ENCODE results near the gene GMPR2.

GMPR2 gene

DNA sequence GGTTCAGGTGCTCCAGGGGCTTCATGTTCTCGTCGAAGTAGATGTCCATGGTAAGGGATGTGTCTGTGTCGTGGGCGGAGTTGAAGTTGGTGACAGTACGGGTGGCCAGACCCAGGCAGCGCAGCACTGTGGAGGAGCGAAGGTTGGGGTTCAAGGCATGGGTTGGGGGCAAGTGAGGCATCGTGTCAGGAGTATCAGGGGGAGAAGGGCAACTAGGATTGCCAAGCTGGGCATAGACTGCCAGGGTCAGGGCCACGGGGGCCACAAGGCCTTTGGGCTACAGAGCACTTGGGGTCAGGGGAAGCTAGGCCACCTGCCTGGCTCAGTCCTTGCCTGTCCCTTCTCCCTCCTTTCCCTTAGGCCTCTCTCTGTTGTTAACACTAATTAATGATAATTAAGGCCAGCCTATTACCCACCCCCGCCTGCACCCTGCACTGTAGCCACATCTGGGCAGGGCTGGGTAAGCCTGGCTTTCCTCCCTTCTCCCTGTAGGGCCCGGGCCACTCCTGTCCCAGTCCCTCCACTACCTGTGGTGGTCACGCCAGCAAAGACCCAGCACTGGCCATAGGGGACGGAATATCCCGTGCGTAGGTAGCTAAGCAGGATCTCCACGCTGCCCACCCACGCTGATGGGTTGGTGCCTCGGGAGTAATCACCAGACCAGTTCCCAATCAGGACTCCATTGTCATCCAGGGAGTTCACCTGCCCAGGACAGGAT, 26.0 kb downstream of the GMPR2 start:
- no peaks in the 10 kb centered on the region for H3K4me1 ChIP-seq
- no peak overlapping the region for H3K4me3 ChIP-seq (ENCODE audit: low read depth, low read length)
- no peaks in the 10 kb centered on the region for H3K36me3 ChIP-seq
- H3K27me3 ChIP-seq, result no peaks in the 10 kb centered on the region
- H3K9me3 ChIP-seq, result no peaks in the 10 kb centered on the region
- TF ChIP-seq CTCF (IDR thresholded peaks at IDR 0.05; ENCODE audit: low read depth, low read length), result no peak
- DNase-seq, result no peak

DNA sequence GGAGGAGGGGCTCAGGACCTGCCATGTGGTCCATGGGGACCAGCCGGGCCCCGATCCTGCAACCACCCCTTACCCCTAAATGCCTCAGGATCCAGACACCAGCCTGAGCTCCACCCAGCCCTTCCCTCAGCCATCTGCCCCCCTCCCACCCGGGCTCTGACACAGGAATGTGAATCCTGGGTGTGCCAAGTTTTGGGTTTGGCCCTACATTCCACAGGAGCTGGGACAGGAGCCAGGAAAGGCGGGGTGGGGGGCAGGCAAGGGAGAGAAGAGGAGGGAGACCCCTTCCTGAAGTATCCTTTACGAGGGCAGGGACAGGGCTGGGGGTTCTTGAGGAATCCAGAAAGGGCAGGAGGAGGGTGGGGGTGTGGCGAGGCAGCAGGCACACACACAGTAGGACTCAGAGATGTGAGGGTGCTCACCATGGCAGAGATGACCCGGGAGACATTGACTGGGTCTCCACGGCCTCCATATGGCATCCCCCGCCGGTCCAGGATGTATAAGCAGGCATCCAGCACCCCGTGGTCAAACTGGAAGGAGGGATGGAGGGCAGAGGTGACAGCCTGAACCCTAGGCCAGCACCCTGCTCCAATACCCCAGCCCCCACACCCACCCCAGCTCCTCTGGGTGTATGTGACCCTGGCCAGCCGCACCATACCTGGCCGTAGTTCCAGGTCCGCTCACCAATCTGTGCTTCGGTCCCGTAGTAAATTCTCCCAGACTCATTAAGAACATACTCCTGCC, 26.7 kb downstream of the GMPR2 start:
- TF ChIP-seq CTCF (IDR thresholded peaks at IDR 0.05; ENCODE audit: low read depth, low read length), result no peak
- DNase-seq, result no peak
- Histone ChIP-seq H3K9me3 (no peaks in the 10 kb centered on the region), H3K4me3 (ENCODE audit: low read depth, low read length) (no peak overlapping the region), H3K4me1 (no peaks in the 10 kb centered on the region), H3K36me3 (no peaks in the 10 kb centered on the region), H3K27me3 (no peaks in the 10 kb centered on the region)

DNA sequence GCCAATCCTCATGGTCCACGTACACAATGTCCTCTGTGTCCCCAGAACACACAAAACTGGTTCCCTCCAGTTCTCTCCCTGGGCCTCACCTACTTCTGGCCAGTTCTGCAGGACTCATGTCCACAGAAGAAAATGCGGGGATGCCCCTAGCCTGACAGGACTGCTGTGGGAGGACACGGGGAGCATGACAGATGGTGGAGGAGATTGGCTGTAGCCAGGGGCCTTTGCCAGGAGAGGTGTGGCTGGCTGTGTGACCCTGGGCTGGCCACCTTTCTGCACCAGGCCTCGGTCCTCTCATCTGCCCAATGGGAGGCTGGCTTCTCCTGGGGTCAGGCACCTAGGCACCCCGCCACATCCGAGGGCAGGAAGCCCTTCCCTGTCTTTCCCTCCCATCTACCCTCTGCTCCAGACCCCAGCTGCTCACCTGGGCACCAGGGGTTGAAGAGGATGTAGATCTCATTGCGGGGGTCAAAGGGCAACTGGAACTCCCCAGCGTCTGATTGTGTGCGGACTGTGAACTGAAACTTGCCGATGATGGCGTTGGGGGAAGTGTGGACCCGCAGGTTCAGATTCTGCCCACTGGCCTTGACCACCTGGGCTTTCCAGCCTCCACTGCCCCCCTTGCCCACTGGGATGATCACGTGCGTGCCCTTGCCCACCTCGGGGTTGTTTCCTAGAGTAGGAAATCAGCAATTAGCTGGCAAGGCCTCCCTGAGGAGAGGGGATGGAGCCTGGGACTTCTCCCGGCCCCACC, 27.5 kb downstream of the GMPR2 start:
- Histone ChIP-seq H3K9me3 (no peaks in the 10 kb centered on the region), H3K27me3 (no peaks in the 10 kb centered on the region), H3K4me1 (no peaks in the 10 kb centered on the region), H3K36me3 (no peaks in the 10 kb centered on the region), H3K4me3 (ENCODE audit: low read depth, low read length) (no peak overlapping the region)
- TF ChIP-seq CTCF (IDR thresholded peaks at IDR 0.05; ENCODE audit: low read depth, low read length), result no peak
- DNase-seq, result no peak

DNA sequence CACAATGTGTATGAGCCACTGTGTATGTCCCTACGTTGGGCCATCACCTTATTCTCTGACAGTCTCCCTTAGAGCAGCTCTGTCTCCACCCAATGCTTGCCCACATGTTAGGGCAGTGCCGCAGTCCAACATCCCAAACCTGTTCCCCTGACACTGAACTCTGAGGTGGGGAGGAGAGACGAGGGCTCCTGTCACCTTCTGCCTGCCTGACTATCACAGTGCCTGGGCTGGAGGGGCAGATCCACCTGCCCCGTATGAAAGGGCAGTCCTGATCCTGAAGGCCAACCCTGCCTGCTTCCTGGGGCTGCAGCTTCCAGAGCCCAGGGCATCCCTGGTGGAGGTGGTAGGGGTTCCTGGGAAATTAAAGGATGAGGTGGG, 28.0 kb downstream of the GMPR2 start:
- H3K9me3 ChIP-seq, result no peaks in the 10 kb centered on the region
- no peaks in the 10 kb centered on the region for H3K36me3 ChIP-seq
- no peak for TF ChIP-seq CTCF (IDR thresholded peaks at IDR 0.05; ENCODE audit: low read depth, low read length)
- no peak overlapping the region for H3K4me3 ChIP-seq (ENCODE audit: low read depth, low read length)
- no peak for DNase-seq
- no peaks in the 10 kb centered on the region for H3K27me3 ChIP-seq
- no peaks in the 10 kb centered on the region for H3K4me1 ChIP-seq

DNA sequence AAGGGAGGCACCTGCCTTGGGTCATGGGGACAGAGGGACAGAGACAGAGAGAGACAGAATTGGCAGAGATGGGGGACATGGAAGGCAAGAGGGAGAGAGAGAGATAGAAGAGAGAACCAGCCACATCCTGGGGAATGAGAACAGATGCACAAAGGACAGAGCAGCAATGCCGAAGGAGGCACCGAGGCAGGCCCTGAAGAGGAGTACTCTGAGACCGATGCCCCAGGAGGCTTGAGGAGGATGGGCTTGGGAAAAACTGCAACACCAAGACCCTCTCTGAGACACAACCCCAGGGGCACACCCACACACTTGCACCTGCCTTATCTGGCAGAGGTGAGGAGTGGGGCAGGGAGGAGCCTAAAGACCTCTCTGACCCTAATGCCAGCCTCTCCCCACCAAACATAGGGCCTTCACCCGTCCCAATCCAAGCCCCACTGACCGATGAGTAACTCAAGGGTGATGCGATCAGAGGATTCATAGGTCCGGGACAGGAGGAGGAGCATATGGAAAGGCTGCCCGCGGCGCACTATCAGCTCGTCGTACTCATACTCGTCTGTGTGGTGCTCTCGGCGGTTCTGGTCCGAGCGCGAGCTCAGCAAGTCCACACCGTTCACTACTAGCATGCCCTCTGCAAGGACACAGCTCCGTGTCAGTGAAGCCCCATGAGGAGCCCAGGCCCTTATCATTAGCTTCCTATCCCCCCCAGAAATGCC, 28.7 kb downstream of the GMPR2 start:
- no peak for DNase-seq
- Histone ChIP-seq H3K4me3 (ENCODE audit: low read depth, low read length) (no peak overlapping the region), H3K36me3 (no peaks in the 10 kb centered on the region), H3K9me3 (no peaks in the 10 kb centered on the region), H3K27me3 (no peaks in the 10 kb centered on the region), H3K4me1 (no peaks in the 10 kb centered on the region)
- no peak for TF ChIP-seq CTCF (IDR thresholded peaks at IDR 0.05; ENCODE audit: low read depth, low read length)
